Measurements from ENCODE around the gene HBS1L.

HBS1L gene

GRCh38 chr6:135054569-135055498, at the start of gene HBS1L:
Gene HBS1L, minus strand, starts transcription at chr6:135054822. Its CDS starts 131 bp downstream, at chr6:135054691.
- peak; percentile 69 for FAIRE-seq

GRCh38 chr6:135104199-135104598, 49.6 kb upstream of the HBS1L start:
- FAIRE-seq = no peak

- FAIRE-seq = no peak
These were observed 47.6 kb upstream of the HBS1L start for GRCh38 chr6:135102191-135102590.

- FAIRE-seq = no peak
These were observed 42.5 kb upstream of the HBS1L start for GRCh38 chr6:135097172-135097571.

GRCh38 chr6:135096403-135097130, 41.9 kb upstream of the HBS1L start:
- no peak for FAIRE-seq

- no peak for FAIRE-seq
These were observed 41.1 kb upstream of the HBS1L start for GRCh38 chr6:135095716-135096115.

GRCh38 chr6:135094403-135094821, 39.8 kb upstream of the HBS1L start:
- FAIRE-seq = no peak

- no peak for FAIRE-seq
These were observed 39.0 kb upstream of the HBS1L start for GRCh38 chr6:135093578-135093977.

- no peak for FAIRE-seq
These were observed 38.1 kb upstream of the HBS1L start for GRCh38 chr6:135092724-135093123.

- FAIRE-seq = no peak
These were observed 36.2 kb upstream of the HBS1L start for GRCh38 chr6:135090819-135091218.

GRCh38 chr6:135089901-135090300, 35.3 kb upstream of the HBS1L start:
- FAIRE-seq = no peak

GRCh38 chr6:135088818-135089809, 34.5 kb upstream of the HBS1L start:
- FAIRE-seq = no peak

- no peak for FAIRE-seq
These were observed 33.7 kb upstream of the HBS1L start for GRCh38 chr6:135088281-135088680.

- FAIRE-seq = no peak
These were observed 33.2 kb upstream of the HBS1L start for GRCh38 chr6:135087803-135088202.

GRCh38 chr6:135087403-135087802, 32.8 kb upstream of the HBS1L start:
- no peak for FAIRE-seq

GRCh38 chr6:135086414-135086764, 31.8 kb upstream of the HBS1L start:
- no peak for FAIRE-seq

- no peak for FAIRE-seq
These were observed 31.2 kb upstream of the HBS1L start for GRCh38 chr6:135085700-135086413.

GRCh38 chr6:135084916-135085269, 30.3 kb upstream of the HBS1L start:
- no peak for FAIRE-seq

GRCh38 chr6:135084001-135084915, 29.6 kb upstream of the HBS1L start:
- no peak for FAIRE-seq

- no peak for FAIRE-seq
These were observed 27.3 kb upstream of the HBS1L start for GRCh38 chr6:135081966-135082365.

GRCh38 chr6:135075018-135075417, 20.4 kb upstream of the HBS1L start:
- FAIRE-seq = no peak
